HEK293T (cell line): ENCODE data around the gene LPCAT1.
A peak's percentile ranks its signal among the peaks of the same experiment; 100 is the strongest.

Experiments used
- CTCF ChIA-PET: fragments of 350-600 bp; formaldehyde crosslinking; extraction: SDS; loops from one replicate; lab custom pipeline; 2021; ENCODE audit warnings: antibody characterized with exemption, inconsistent platforms; lab: Yijun Ruan, JAX
- POLR2A ChIA-PET: fragments of 350-600 bp; formaldehyde crosslinking; extraction: SDS; loops from one replicate; lab custom pipeline; 2020; ENCODE audit warnings: antibody characterized with exemption, inconsistent platforms; lab: Yijun Ruan, JAX
- DNase-seq: peaks from one replicate; pipeline ENCODE4 v3.0.0; 2012; ENCODE audit warnings: mixed read lengths; ENCODE audit errors: extremely low spot score
- ARNT ChIP-seq: fragments of 450-650 bp; IDR thresholded peaks from 2 replicates; pipeline ENCODE4 v1.6.1; 2017; ENCODE audit warnings: mild to moderate bottlenecking
- BHLHE40 ChIP-seq: fragments of 450-650 bp; IDR thresholded peaks from 2 replicates; pipeline ENCODE4 v1.6.1; 2016; ENCODE audit warnings: mild to moderate bottlenecking, moderate library complexity, borderline replicate concordance
- CTBP1 ChIP-seq: fragments of 450-650 bp; IDR thresholded peaks from 2 replicates; pipeline ENCODE4 v1.6.1; 2016; ENCODE audit warnings: borderline replicate concordance
- ELF4 ChIP-seq: fragments of 450-650 bp; IDR thresholded peaks from 2 replicates; pipeline ENCODE4 v1.6.1; 2017; ENCODE audit warnings: antibody characterized with exemption
- FOXA1 ChIP-seq: fragments of 450-650 bp; IDR thresholded peaks from 2 replicates; pipeline ENCODE4 v1.6.1; 2016; ENCODE audit warnings: mild to moderate bottlenecking
- FOXK2 ChIP-seq: fragments of 450-650 bp; IDR thresholded peaks from 2 replicates; pipeline ENCODE4 v1.6.1; 2016; ENCODE audit warnings: mild to moderate bottlenecking
- FOXM1 ChIP-seq: fragments of 450-650 bp; IDR thresholded peaks from 2 replicates; pipeline ENCODE4 v1.6.1; 2017; ENCODE audit warnings: mild to moderate bottlenecking, borderline replicate concordance
- HDGF ChIP-seq: fragments of 450-650 bp; IDR thresholded peaks from 2 replicates; pipeline ENCODE4 v1.6.1; 2017; ENCODE audit warnings: antibody characterized with exemption, borderline replicate concordance
- L3MBTL2 ChIP-seq: fragments of 450-650 bp; conservative IDR thresholded peaks from 2 replicates; pipeline ENCODE4 v1.6.1; 2016; ENCODE audit warnings: mild to moderate bottlenecking
- LEF1 ChIP-seq: fragments of 450-650 bp; IDR thresholded peaks from 2 replicates; pipeline ENCODE4 v1.6.1; 2017; ENCODE audit warnings: mild to moderate bottlenecking, borderline replicate concordance
- NFRKB ChIP-seq: fragments of 450-650 bp; IDR thresholded peaks from 2 replicates; pipeline ENCODE4 v1.6.1; 2016; ENCODE audit warnings: mild to moderate bottlenecking, moderate library complexity
- PKNOX1 ChIP-seq: fragments of 450-650 bp; IDR thresholded peaks from 2 replicates; pipeline ENCODE4 v1.6.1; 2016
- SP1 ChIP-seq: fragments of 450-650 bp; IDR thresholded peaks from 2 replicates; pipeline ENCODE4 v1.6.1; 2017
- SUZ12 ChIP-seq: fragments of 450-650 bp; IDR thresholded peaks from 2 replicates; pipeline ENCODE4 v1.6.1; 2016; ENCODE audit warnings: mild to moderate bottlenecking
- TARDBP ChIP-seq: fragments of 450-650 bp; IDR thresholded peaks from 2 replicates; pipeline ENCODE4 v1.6.1; 2016
- ZNF384 ChIP-seq: fragments of 450-650 bp; IDR thresholded peaks from 2 replicates; pipeline ENCODE4 v1.6.1; 2016

The LPCAT1 gene

GRCh38 chr5:1419476-1420210 lies 104.1 kb downstream of the LPCAT1 start:
- TF ChIP-seq LEF1 (no peak), L3MBTL2 (no peak), FOXA1 (no peak), TARDBP (no peak), SP1 (no peak), ZNF384 (no peak), BHLHE40 (no peak), FOXM1 (no peak), SUZ12 (no peak), HDGF (no peak), FOXK2 (no peak), CTBP1 (no peak), NFRKB (no peak), ELF4 (no peak), ARNT (no peak), PKNOX1 (no peak)
- CTCF ChIA-PET: no interaction called here
- POLR2A ChIA-PET: no interaction called here
- DNase-seq: no peak

GRCh38 chr5:1418921-1419280 lies 104.9 kb downstream of the LPCAT1 start:
- POLR2A ChIA-PET: no interaction called here
- CTCF ChIA-PET: no interaction called here
- TF ChIP-seq BHLHE40: no peak
- no peak for TF ChIP-seq ARNT
- peak; percentile 9; the same call in 1 of the 2 replicates for TF ChIP-seq CTBP1
- no peak for TF ChIP-seq ELF4
- TF ChIP-seq PKNOX1: 0 out of 2 replicates have a peak, but pooled peaks have one; percentile 3
- no peak for TF ChIP-seq SUZ12
- no peak for TF ChIP-seq L3MBTL2
- TF ChIP-seq NFRKB: no peak
- TF ChIP-seq HDGF: no peak
- no peak for DNase-seq

DNA sequence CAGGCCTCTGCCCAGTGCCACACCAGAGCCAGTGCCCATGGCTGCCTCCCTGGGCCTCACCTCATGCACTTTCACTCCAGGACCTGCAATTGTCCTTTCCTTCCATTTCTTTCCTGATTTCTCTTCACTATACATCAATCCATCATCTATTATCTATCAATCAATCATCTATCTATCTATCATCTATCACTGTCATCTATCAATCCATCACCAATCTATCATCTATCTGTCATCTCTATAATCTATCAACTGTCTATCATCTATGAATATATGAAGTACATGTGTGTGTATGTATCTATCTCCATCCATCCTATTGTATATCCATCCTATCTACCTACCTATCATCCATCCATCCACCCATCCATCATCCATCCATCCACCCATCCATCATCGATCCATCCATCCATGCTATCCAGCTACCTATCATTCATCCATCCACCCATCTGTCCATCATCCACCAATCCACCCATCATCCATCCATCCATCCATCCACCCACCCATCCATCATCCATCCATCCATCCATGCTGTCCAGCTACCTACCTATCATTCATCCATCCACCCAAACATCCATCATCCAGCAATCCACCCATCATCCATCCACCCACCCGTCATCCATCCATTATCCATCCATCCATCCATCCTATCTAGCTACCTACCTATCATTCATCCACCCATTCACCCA lies 105.4 kb downstream of the LPCAT1 start:
- CTCF ChIA-PET: no interaction called here
- peak; percentile 84 for TF ChIP-seq PKNOX1
- no peak for TF ChIP-seq FOXM1
- no peak for DNase-seq
- POLR2A ChIA-PET: no interaction called here

GRCh38 chr5:1417586-1418225 lies 106.1 kb downstream of the LPCAT1 start:
- CTCF ChIA-PET: no interaction called here
- POLR2A ChIA-PET: no interaction called here
- no peak for DNase-seq
- TF ChIP-seq LEF1: no peak
- TF ChIP-seq HDGF: no peak
- TF ChIP-seq FOXK2: no peak
- no peak for TF ChIP-seq ZNF384
- TF ChIP-seq ELF4: no peak
- no peak for TF ChIP-seq FOXM1
- no peak for TF ChIP-seq ARNT
- no peak for TF ChIP-seq NFRKB
- no peak for TF ChIP-seq PKNOX1
- no peak for TF ChIP-seq SP1
- TF ChIP-seq FOXA1: no peak
- TF ChIP-seq BHLHE40: no peak
- TF ChIP-seq CTBP1: no peak
- no peak for TF ChIP-seq L3MBTL2
- TF ChIP-seq SUZ12: no peak
- no peak for TF ChIP-seq TARDBP

- ChIA-PET CTCF (no interaction called here), POLR2A (no interaction called here)
Measured at GRCh38 chr5:1416856-1417469, 106.8 kb downstream of the LPCAT1 start.

More at GRCh38 chr5:1416856-1417469, 106.8 kb downstream of the LPCAT1 start:
- TF ChIP-seq TARDBP (no peak), ELF4 (no peak), BHLHE40 (no peak), FOXA1 (no peak), SP1 (no peak), CTBP1 (no peak), PKNOX1 (no peak)
- DNase-seq: no peak
